ENCODE results near the gene ANKRD34A. TPM values are rescaled to one million over a fixed set of nuclear protein-coding genes. Genes with fewer than 3 reads are reported as not detected.
"Not testable (repeated sequence)": the region's sequence is repeated elsewhere in the genome, so short reads cannot be mapped to it uniquely, and the experiment has no call there.

ANKRD34A gene
- total RNA-seq, 2 experiments from 2014 or later = 5.8 to 6.1 TPM

DNA sequence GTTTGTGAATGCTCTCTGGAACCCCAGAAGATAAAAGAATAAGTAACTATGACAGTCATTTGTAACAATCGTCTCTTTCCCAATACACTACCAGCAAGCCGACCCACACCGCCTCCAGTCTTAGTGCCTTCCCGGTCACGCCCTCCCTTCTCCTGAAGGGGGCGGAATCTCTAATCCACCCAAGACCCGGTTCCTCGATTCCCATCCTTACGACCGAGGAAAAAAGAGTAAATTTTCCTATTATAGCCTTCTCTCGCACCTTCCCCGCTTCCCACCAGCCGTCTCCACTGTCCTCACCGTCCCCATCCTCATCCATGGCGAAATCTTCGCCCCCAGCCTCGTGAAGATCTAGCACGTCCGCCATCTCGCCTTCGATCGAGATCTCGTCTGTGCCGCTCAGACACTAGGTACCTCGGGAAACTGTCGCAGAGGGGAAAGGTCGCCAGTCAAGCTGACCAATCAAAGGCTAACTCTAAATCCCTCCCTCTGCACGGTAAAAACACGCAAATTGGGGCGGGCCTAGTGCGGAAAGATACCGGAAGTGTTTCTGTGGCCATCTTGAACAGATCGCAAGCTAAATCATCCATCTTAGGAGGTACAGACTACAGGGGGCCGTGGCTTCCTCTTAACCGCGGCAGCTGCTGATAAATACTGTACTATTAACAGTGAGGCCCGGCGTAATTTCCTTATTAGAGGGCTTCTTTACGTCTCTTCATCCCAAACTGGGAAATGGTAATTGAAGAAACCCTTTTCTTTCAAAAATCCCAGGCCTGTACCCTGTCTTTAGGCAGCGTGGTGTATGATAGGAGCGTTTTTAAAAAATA is 37.1 kb downstream of the ANKRD34A start, which contains the start of gene RBM8A:
Gene RBM8A (minus strand): TSS at position 422 of the 824 bp plus-strand sequence. CDS start 58 bp downstream, at position 364.
- Mint-ChIP-seq H3K4me3 (no peak within 1 kb of the TSS), H3K27me3 (no peaks in the 10 kb centered on the region), H3K9me3 (ENCODE audit: low read depth) (no peaks in the 10 kb centered on the region), H3K4me1 (peaks cover 28% of the 10 kb centered on the region), H3K36me3 (ENCODE audit: low read depth) (peaks cover 17% of the 10 kb centered on the region), H3K27ac (no peak within 1 kb of the TSS)
- ATAC-seq = peak; percentile 97
- intact Hi-C loops (cut with DNase I, micrococcal nuclease) = loop anchor here (1.0 to 5.0 kb wide), 12 partner anchors 9 to 110 kb away; partner anchors contain the start of genes ANKRD34A (in 2 of the 2), PEX11B (in 2 of the 2), PIAS3 (in 2 of the 2) and POLR3GL (in 2 of the 2)
- peak; percentile 96 for DNase-seq
- ChIA-PET CTCF (interaction anchor here (0.6 to 2.3 kb wide), 20 partner anchors 9 to 237 kb away, joined by 3 to 17 read pairs (median 4); partner anchors contain the start of genes ANKRD34A, ITGA10, LIX1L and PEX11B), POLR2A (interaction anchor here (0.8 to 5.3 kb wide), 13 partner anchors 9 to 124 kb away, joined by 3 to 43 read pairs (median 8); partner anchors contain the start of genes ANKRD34A, LIX1L, PEX11B and PIAS3)

DNA sequence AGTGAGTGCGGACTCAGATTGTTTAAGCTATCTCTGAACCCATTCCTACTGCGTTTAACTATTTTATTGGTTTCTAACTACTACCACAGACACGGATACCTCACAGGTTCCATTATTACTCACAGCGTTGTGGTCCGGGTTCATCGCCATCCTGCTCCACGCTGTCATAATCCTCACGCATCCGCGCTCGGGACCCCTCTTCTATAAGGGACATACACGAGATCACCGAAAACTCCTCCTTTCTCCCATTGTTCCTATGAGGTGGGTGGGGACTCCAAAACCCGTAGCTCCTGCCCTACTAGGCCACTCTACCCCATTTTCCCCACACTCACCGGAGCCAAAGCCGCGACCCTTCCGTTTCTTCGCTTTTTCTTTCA is 37.7 kb downstream of the ANKRD34A start:
- Mint-ChIP-seq H3K27me3 (no peaks in the 10 kb centered on the region), H3K36me3 (ENCODE audit: low read depth) (peaks cover 15% of the 10 kb centered on the region), H3K4me3 (no peak overlapping the region), H3K27ac (no peak overlapping the region), H3K4me1 (peaks cover 24% of the 10 kb centered on the region), H3K9me3 (ENCODE audit: low read depth) (no peaks in the 10 kb centered on the region)
- CTCF ChIA-PET = interaction anchor here (1.0 to 1.9 kb wide), 7 partner anchors 8 to 51 kb away, joined by 3 to 17 read pairs (median 5); partner anchors contain the start of genes ANKRD34A, PEX11B and POLR3GL
- peak; percentile 47 for ATAC-seq
- POLR2A ChIA-PET = interaction anchor here (0.8 to 5.3 kb wide), 11 partner anchors 8 to 1514 kb away, joined by 3 to 43 read pairs (median 10); partner anchors contain the start of genes ANKRD34A, LIX1L, PEX11B and PIAS3
- DNase-seq = peak; percentile 73
- intact Hi-C loops (cut with DNase I, micrococcal nuclease) = loop anchor here (1.0 to 5.0 kb wide), 12 partner anchors 8 to 111 kb away; partner anchors contain the start of genes ANKRD34A (in 2 of the 2), PEX11B (in 2 of the 2), PIAS3 (in 2 of the 2) and POLR3GL (in 2 of the 2)

DNA sequence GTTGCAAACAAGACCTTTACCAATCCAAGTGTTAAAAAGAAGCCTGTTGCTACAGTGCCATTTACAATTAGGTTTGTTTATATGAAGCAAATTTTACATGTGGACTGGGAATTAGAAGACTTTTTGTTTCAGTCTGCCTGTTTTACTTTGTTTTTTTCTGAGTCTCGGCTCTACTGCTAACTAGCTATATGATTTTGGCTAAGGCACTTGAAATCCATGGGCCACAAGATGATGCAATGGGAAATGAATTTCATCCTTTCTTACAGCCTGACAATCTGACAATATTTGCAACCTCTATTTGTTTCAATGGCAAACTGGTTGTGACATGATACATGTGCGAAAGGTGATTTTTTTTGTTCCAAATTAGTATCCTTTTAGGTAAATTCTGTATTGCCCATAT is 42.1 kb downstream of the ANKRD34A start:
- ChIA-PET CTCF (interaction anchor here (1.1 kb wide), 1 partner anchor 84 kb away, joined by 3 read pairs; no protein-coding TSS in a partner anchor), POLR2A (interaction anchor here (0.7 to 1.0 kb wide), 2 partner anchors 36 to 160 kb away, joined by 3 read pairs; partner anchors contain the start of gene LIX1L)
- no peaks in the 10 kb centered on the region for H3K9me3 Mint-ChIP-seq (ENCODE audit: low read depth)
- H3K4me1 Mint-ChIP-seq = peaks cover 49% of the 10 kb centered on the region
- H3K27ac Mint-ChIP-seq = peak overlapping the region; percentile 24
- H3K27me3 Mint-ChIP-seq = no peaks in the 10 kb centered on the region
- no peak overlapping the region for H3K4me3 Mint-ChIP-seq
- H3K36me3 Mint-ChIP-seq (ENCODE audit: low read depth) = peaks cover 21% of the 10 kb centered on the region
- ATAC-seq = no peak
- no peak for DNase-seq
- intact Hi-C loops (cut with DNase I, micrococcal nuclease) = no loop called here

DNA sequence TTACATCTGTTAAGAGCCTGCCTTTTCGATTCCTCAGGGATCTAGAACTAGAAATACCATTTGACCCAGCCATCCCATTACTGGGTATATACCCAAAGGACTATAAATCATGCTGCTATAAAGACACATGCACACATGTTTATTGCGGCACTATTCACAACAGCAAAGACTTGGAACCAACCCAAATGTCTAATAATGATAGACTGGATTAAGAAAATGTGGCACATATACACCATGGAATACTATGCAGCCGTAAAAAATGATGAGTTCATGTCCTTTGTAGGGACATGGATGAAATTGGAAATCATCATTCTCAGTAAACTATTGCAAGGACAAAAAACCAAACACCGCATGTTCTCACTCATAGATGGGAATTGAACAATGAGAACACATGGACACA is 44.1 kb downstream of the ANKRD34A start:
- Mint-ChIP-seq H3K4me3 (peak overlapping the region; percentile 93), H3K4me1 (peaks cover 50% of the 10 kb centered on the region), H3K36me3 (ENCODE audit: low read depth) (peaks cover 32% of the 10 kb centered on the region)
- POLR2A ChIA-PET = interaction anchor here (0.7 kb wide), 1 partner anchor 76 kb away, joined by 4 read pairs; the partner anchor contains the start of gene TXNIP
- DNase-seq; H3K9me3 Mint-ChIP-seq (ENCODE audit: low read depth); H3K27ac Mint-ChIP-seq; CTCF ChIA-PET; H3K27me3 Mint-ChIP-seq; ATAC-seq; intact Hi-C loops (cut with DNase I, micrococcal nuclease): not testable (repeated sequence)

DNA sequence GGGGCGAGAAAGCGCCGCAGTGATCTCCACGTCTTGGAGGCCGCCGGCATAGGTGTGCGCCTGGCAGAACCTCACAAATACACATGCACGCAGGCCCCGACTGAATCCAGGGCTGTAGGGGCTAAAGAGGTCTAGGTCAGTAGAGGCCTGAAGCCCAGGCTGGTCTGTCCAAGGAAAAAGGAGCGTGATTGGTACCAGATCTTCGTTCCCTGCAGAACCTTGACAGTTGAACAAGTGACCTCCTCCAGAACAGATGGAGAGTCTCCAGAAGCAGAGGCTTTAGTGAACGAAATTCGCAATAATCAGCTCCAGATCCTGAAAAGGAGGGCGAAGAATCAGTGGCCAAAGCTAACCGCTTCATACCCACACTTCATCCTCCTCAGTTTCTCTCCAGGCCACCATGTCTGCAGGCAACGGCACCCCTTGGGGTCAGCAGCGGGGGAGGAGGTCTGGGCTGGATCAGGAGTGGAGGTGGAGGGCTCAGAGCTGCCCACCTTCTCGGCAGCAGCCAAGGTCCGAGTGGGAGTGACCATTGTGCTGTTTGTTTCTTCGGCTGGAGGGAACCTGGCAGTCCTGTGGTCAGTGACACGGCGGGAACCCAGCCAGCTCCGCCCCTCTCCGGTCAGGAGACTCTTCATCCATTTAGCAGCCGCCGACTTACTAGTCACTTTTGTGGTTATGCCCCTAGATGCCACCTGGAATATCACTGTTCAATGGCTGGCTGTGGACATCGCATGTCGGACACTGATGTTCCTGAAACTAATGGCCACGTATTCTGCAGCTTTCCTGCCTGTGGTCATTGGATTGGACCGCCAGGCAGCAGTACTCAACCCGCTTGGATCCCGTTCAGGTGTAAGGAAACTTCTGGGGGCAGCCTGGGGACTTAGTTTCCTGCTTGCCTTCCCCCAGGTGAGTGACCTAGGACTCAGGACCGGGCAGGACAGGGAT is 45.1 kb downstream of the ANKRD34A start:
- H3K36me3 Mint-ChIP-seq (ENCODE audit: low read depth) = peaks cover 36% of the 10 kb centered on the region
- no peaks in the 10 kb centered on the region for H3K27me3 Mint-ChIP-seq
- ATAC-seq (peak; percentile 92), DNase-seq (peak; percentile 51)
- H3K4me1 Mint-ChIP-seq = peaks cover 50% of the 10 kb centered on the region
- intact Hi-C loops (cut with DNase I, micrococcal nuclease) = loop anchor here (1.0 to 2.0 kb wide), 6 partner anchors 8 to 78 kb away; partner anchors contain the start of genes LIX1L (in 2 of the 2), PIAS3 (in 2 of the 2), RBM8A (in 2 of the 2) and ANKRD34A (in 1 of the 2)
- H3K4me3 Mint-ChIP-seq = peak overlapping the region; percentile 93
- peak overlapping the region; percentile 94 for H3K27ac Mint-ChIP-seq
- CTCF ChIA-PET = interaction anchor here (0.8 to 1.3 kb wide), 4 partner anchors 8 to 61 kb away, joined by 3 to 5 read pairs (median 4); partner anchors contain the start of genes PIAS3 and RBM8A
- H3K9me3 Mint-ChIP-seq (ENCODE audit: low read depth) = no peaks in the 10 kb centered on the region
- POLR2A ChIA-PET = interaction anchor here (0.6 to 2.6 kb wide), 5 partner anchors 8 to 116 kb away, joined by 3 to 25 read pairs (median 5); partner anchors contain the start of genes PIAS3, RBM8A and TXNIP

DNA sequence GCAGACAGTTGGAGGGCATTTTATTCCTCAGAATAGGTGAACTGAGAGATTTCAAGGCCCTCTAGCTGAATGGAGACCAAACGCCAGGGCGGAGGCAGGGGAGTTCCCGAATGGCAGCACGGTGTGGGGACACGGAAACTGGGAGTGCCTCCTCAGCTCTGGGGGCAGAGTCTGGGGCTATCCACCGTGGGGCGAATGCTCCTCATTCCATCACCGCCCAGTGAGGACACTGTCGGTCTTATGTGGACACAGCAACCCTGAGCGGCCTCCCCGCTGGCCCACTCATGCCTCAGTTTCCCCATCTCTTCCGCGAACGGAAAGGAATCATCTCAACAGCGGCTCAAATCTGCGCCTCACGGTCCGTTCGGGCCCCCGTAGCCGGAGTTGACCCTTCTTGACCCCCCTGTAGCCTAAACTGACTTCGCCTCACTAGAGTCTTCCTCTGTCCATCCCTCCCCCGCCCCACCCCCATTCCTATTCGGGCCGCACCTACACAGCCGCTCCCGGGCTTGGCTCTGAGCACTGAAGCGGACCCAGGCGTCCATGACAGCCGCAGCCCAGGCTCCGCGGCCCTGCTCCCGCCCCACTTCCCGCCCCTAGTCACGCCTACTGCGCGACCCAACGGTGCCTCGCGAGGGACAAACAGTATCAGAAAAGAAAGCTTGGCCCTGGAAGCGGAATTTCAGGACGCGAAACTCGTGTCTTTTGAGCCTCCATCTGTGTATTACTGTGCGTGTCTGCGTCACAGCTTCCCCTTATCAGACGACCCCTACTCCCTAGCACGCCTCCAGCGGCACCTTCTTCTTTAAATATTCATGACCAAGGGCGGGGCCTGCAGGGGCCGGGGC is 46.0 kb downstream of the ANKRD34A start, which contains the start of gene PEX11B:
Gene PEX11B (minus strand): TSS at position 574 of the 848 bp plus-strand sequence. CDS start 29 bp downstream, at position 545.
- DNase-seq (peak; percentile 94), ATAC-seq (peak; percentile 89)
- Mint-ChIP-seq H3K27ac (peak within 1 kb of the TSS; percentile 94), H3K4me3 (peak within 1 kb of the TSS; percentile 93), H3K4me1 (peaks cover 46% of the 10 kb centered on the region), H3K36me3 (ENCODE audit: low read depth) (peaks cover 33% of the 10 kb centered on the region), H3K27me3 (no peaks in the 10 kb centered on the region), H3K9me3 (ENCODE audit: low read depth) (no peaks in the 10 kb centered on the region)
- ChIA-PET POLR2A (interaction anchor here (0.6 to 2.6 kb wide), 4 partner anchors 9 to 117 kb away, joined by 3 to 25 read pairs (median 5); partner anchors contain the start of genes PIAS3 and RBM8A), CTCF (interaction anchor here (1.1 to 1.3 kb wide), 3 partner anchors 9 to 61 kb away, joined by 3 to 5 read pairs (median 3); partner anchors contain the start of gene RBM8A)
- intact Hi-C loops (cut with DNase I, micrococcal nuclease) = loop anchor here (1.0 to 2.0 kb wide), 6 partner anchors 9 to 78 kb away; partner anchors contain the start of genes PIAS3 (in 2 of the 2), RBM8A (in 2 of the 2), ANKRD34A (in 1 of the 2) and ANKRD35 (in 1 of the 2)

DNA sequence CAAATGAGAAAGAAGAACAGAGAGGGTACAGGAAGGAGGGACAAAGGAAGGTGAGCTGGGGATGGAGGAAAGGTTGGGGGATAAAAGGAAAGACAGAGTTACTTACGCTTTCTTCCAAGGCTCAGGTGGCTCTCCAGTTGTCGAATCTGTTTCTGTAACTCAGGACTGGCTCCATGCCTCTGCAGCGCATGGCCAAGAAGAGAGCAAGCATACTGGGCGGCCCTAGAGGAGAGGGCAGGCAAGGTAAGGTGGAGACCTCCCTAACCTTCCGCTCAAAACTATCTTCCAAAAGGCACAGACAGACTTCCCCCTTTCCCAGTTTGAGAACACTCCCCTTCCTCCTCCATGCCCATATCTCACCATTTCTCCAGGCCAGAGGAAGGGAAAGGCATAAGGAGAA is 46.8 kb downstream of the ANKRD34A start:
- H3K27ac Mint-ChIP-seq = peak overlapping the region; percentile 94
- ATAC-seq = no peak
- no peaks in the 10 kb centered on the region for H3K9me3 Mint-ChIP-seq (ENCODE audit: low read depth)
- POLR2A ChIA-PET = interaction anchor here (1.5 to 2.6 kb wide), 2 partner anchors 10 to 118 kb away, joined by 5 to 25 read pairs; partner anchors contain the start of gene RBM8A
- no peaks in the 10 kb centered on the region for H3K27me3 Mint-ChIP-seq
- peaks cover 43% of the 10 kb centered on the region for H3K4me1 Mint-ChIP-seq
- DNase-seq = no peak
- CTCF ChIA-PET = interaction anchor here (1.2 kb wide), 1 partner anchor 22 kb away, joined by 3 read pairs; no protein-coding TSS in a partner anchor
- peaks cover 30% of the 10 kb centered on the region for H3K36me3 Mint-ChIP-seq (ENCODE audit: low read depth)
- H3K4me3 Mint-ChIP-seq = peak overlapping the region; percentile 93
- intact Hi-C loops (cut with DNase I, micrococcal nuclease) = no loop called here

DNA sequence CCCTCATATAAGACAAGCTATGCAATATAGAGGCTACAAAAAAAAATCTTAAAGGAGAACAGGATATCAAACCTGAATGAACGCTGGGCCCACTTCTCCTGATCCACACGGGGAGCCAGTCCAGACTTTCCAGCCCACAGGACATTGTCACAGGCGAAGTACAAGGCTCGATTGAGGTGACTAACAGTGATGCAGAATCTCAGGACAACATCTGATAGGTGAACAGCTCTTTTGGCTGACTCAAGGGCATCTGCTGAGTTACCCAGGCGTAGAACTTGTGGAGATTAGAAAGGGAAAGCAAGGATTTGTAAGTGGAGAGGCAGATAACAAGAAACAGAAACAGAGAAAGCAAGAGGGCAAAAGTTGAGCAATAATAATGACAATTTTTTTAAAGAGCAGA is 47.6 kb downstream of the ANKRD34A start:
- no peaks in the 10 kb centered on the region for H3K27me3 Mint-ChIP-seq
- CTCF ChIA-PET = interaction anchor here (0.5 to 2.6 kb wide), 5 partner anchors 21 to 71 kb away, joined by 3 to 11 read pairs (median 3); partner anchors contain the start of genes ANKRD34A, NUDT17 and POLR3GL
- H3K9me3 Mint-ChIP-seq (ENCODE audit: low read depth) = no peaks in the 10 kb centered on the region
- intact Hi-C loops (cut with DNase I, micrococcal nuclease) = no loop called here
- DNase-seq = peak; percentile 20
- no peak for ATAC-seq
- peak overlapping the region; percentile 62 for H3K27ac Mint-ChIP-seq
- peaks cover 36% of the 10 kb centered on the region for H3K36me3 Mint-ChIP-seq (ENCODE audit: low read depth)
- peaks cover 42% of the 10 kb centered on the region for H3K4me1 Mint-ChIP-seq
- peak overlapping the region; percentile 93 for H3K4me3 Mint-ChIP-seq
- POLR2A ChIA-PET = no interaction called here

DNA sequence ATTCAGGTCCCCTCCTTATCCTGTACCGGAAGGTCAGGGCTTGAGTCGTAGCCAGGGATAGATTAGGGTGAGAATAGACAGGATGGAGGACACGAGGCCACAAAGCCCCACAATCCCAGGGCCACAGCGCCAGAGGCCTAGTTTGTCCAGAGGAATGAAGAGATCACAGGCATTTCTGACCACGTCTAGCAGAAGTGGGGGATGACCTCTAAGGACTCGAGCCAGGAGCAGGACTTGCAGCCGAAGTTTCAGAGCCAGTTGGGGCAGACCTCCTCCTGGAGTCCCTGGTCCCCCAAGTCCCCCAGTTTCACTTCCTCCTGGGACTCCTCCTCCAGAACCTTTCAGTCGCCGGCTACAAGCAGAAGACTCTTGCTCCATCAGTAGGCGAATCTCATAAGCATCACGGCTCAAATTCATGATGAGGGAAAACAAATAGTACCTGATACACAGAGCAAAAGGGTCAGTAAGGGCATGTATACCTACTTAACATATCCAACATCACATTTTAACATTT is 52.2 kb downstream of the ANKRD34A start:
- intact Hi-C loops (cut with DNase I, micrococcal nuclease) = loop anchor here in 1 of 2 experiments (5.0 kb wide), 1 partner anchor 65 kb away; the partner anchor contains the start of gene NUDT17

More for the DNA sequence above, 52.2 kb downstream of the ANKRD34A start:
- CTCF ChIA-PET = interaction anchor here (0.9 kb wide), 1 partner anchor 24 kb away, joined by 3 read pairs; no protein-coding TSS in a partner anchor
- no peaks in the 10 kb centered on the region for H3K27me3 Mint-ChIP-seq
- peaks cover 12% of the 10 kb centered on the region for H3K4me1 Mint-ChIP-seq
- no peaks in the 10 kb centered on the region for H3K9me3 Mint-ChIP-seq (ENCODE audit: low read depth)
- H3K36me3 Mint-ChIP-seq (ENCODE audit: low read depth) = peaks cover 33% of the 10 kb centered on the region
- H3K27ac Mint-ChIP-seq = peak overlapping the region; percentile 1
- no peak for ATAC-seq
- DNase-seq = no peak
- H3K4me3 Mint-ChIP-seq = no peak overlapping the region
- POLR2A ChIA-PET = interaction anchor here (0.7 kb wide), 1 partner anchor 26 kb away, joined by 3 read pairs; no protein-coding TSS in a partner anchor

Measured in activated CD4-positive, alpha-beta T cell treated with anti-CD3 and anti-CD28 coated beads for 36 hours (primary cell).